ENCODE data around the gene MYEOV. TPM values are rescaled to one million over a fixed set of nuclear protein-coding genes. Genes with fewer than 3 reads are reported as not detected.

Gene MYEOV
- total and polyA plus RNA-seq, 9 of the 15 experiments (the other 6 are each of a cell fraction or from before 2014, with no cell fraction given), result 10.2 to 133 (median 32.2) TPM

DNA sequence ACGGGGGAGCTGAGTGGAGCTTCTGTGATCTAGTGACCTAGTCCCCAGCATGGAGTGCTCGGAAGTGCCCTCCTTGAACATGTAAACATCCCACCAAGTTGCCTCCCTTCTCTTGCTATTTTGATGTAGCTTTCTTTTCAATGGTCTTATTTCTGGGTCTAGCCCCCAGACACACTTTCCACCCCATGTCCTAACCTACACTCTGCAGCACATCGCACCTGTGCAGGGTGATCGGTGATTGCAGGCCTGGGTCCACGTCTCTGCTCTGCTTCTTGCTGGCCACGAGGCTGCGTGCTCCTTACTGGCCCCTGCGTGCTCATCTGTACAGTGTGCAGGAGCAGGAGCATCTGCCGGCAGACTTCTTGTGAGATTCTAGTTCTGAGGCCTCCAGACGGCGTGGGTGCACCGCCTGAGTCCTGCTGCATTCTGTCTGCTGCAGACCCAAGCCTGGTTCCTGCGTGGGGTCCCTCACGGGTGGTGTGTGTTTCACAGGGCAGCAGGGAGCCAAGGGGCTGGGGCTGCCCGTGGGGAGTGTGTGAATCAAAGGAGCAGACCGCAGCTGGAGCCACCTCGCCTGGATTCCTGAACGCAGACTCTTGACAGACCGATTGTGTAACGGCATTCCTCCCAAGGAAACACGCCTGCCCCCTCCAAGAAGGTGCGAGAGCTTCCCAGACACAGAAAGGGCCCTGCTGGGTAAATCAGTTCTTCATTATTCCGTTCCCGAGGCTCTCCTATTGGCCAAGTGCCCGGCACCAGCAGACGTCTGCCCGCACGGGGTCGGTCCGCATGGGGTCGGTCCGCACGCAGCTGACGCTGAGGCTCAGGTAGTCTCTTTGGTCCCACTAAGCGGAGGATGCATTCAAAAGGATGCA, 44.4 kb upstream of the MYEOV start:
- no peak overlapping the region for H3K27ac ChIP-seq (ENCODE audit: extremely low read depth, low read depth, low read length)
- DNase-seq (ENCODE audit: extremely low read depth in 1 of 4, low spot score in 3 of 4), result no peak
- peaks cover 0 to 6% of the 10 kb centered on the region in 2 experiments; a peak in 1 of 5 replicates for H3K4me1 ChIP-seq (replicated peaks in 1 of 2; ENCODE audit: control insufficient read depth in 2 of 2, insufficient read depth in 2 of 2, low read length in 2 of 2)
- H3K79me2 ChIP-seq (ENCODE audit: control insufficient read depth, insufficient read depth, low read length), result no peaks in the 10 kb centered on the region
- POLR2A ChIA-PET, result no interaction called here
- CTCF ChIA-PET (ENCODE audit: low intra/inter-chr PET ratio), result no interaction called here
- BruUV-seq (replicated peaks), result no TSS peak
- peaks cover 38 to 51% of the 10 kb centered on the region in 2 experiments for H3K27me3 ChIP-seq (ENCODE audit: control insufficient read depth in 2 of 2, insufficient read depth in 2 of 2, low read length in 2 of 2)
- no peaks in the 10 kb centered on the region; the same call in none of the 2 replicates for H3K9me3 ChIP-seq (replicated peaks; ENCODE audit: control insufficient read depth, insufficient read depth, low read depth, low read length)
- intact Hi-C loops (cut with micrococcal nuclease) (no loop called here), in situ Hi-C loops (cut with MboI) (no loop called here)
- H4K20me1 ChIP-seq (replicated peaks; ENCODE audit: control insufficient read depth, insufficient read depth, low read length), result no peaks in the 10 kb centered on the region
- no peak for FAIRE-seq
- H3K4me2 ChIP-seq (ENCODE audit: insufficient read depth, low read length), result no peak overlapping the region
- H3K4me3 ChIP-seq, result no peak overlapping the region
- no peak overlapping the region for H2AFZ ChIP-seq (ENCODE audit: low read depth, low read length)
- H3K9me1 ChIP-seq (ENCODE audit: control insufficient read depth, insufficient read depth, low read length), result no peaks in the 10 kb centered on the region
- H3K36me3 ChIP-seq (ENCODE audit: control insufficient read depth, insufficient read depth, low read length), result no peaks in the 10 kb centered on the region
- WGBS (ENCODE audit: insufficient coverage, low coverage, missing lambda C conversion rate), result 4% methylated on average over 34 of the region's 35 CpGs
- no peak for ATAC-seq
- TF ChIP-seq TAF15 (IDR thresholded peaks at IDR 0.05; ENCODE audit: low read depth, low read length), result no peak
- TF ChIP-seq BCOR (IDR thresholded peaks at IDR 0.05), result no peak
- no peak for TF ChIP-seq ZNF41 (CRISPR knock-in tag; conservative IDR thresholded peaks at IDR 0.05)
- TF ChIP-seq MTF1 (CRISPR knock-in tag; IDR thresholded peaks at IDR 0.05; ENCODE audit: borderline replicate concordance), result no peak
- TF ChIP-seq SPI1 (IDR thresholded peaks at IDR 0.05; ENCODE audit: borderline replicate concordance, low read depth, low read length), result no peak
- TF ChIP-seq GATA2 (CRISPR knock-in tag; IDR thresholded peaks at IDR 0.05), result no peak
- TF ChIP-seq PCBP1 (IDR thresholded peaks at IDR 0.05; ENCODE audit: low read depth, low read length, poor library complexity, severe bottlenecking), result no peak
- no peak for TF ChIP-seq ZNF184 (CRISPR knock-in tag; IDR thresholded peaks at IDR 0.05)
- TF ChIP-seq, protein P1, sequence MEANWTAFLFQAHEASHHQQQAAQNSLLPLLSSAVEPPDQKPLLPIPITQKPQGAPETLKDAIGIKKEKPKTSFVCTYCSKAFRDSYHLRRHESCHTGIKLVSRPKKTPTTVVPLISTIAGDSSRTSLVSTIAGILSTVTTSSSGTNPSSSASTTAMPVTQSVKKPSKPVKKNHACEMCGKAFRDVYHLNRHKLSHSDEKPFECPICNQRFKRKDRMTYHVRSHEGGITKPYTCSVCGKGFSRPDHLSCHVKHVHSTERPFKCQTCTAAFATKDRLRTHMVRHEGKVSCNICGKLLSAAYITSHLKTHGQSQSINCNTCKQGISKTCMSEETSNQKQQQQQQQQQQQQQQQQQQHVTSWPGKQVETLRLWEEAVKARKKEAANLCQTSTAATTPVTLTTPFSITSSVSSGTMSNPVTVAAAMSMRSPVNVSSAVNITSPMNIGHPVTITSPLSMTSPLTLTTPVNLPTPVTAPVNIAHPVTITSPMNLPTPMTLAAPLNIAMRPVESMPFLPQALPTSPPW (CRISPR knock-in tag; IDR thresholded peaks at IDR 0.05), result no peak
- no peak for TF ChIP-seq ZNF282 (CRISPR knock-in tag; IDR thresholded peaks at IDR 0.05)
- TF ChIP-seq BRF2 (IDR thresholded peaks at IDR 0.05; ENCODE audit: borderline replicate concordance, insufficient read depth, insufficient read length), result no peak
- no peak for TF ChIP-seq NFE2L1 (tag; IDR thresholded peaks at IDR 0.05; ENCODE audit: borderline replicate concordance, low read depth)
- TF ChIP-seq SAP30 (IDR thresholded peaks at IDR 0.05; ENCODE audit: borderline replicate concordance, insufficient read depth, low read depth, low read length, poor library complexity, severe bottlenecking), result no peak
- TF ChIP-seq POU5F1 (IDR thresholded peaks at IDR 0.05; ENCODE audit: borderline replicate concordance, low read depth, low read length, partially characterized antibody), result no peak
- no peak overlapping the region for H3K9ac ChIP-seq (ENCODE audit: insufficient read depth in 1 of 2, low read depth in 2 of 2, low read length in 2 of 2)

Measured in K562 (cell line).